Peyer's patch (tissue), 4 donors: ENCODE results near the gene PARVB.

Experiments
- POLR2A ChIP-seq, 2 donors: fragments of 450-650 bp; IDR thresholded peaks; one replicate each; pipeline ENCODE4 v1.5.1; 2017; ENCODE audit warnings: antibody characterized with exemption in 2 of 2, mild to moderate bottlenecking in 2 of 2, moderate library complexity in 2 of 2
- TF ChIP-seq, protein P1 (sequence below), 6 experiments: fragments of 450-650 bp in 4 of 6; fragments of 200-600 bp in 2 of 6; sonication (generic) in 1 of 6; IDR thresholded peaks; one replicate each; pipeline ENCODE4 v1.5.1; 2017 to 2019; ENCODE audit warnings: antibody characterized with exemption in 6 of 6, mild to moderate bottlenecking in 3 of 6, moderate library complexity in 1 of 6

- TF ChIP-seq, protein P1, sequence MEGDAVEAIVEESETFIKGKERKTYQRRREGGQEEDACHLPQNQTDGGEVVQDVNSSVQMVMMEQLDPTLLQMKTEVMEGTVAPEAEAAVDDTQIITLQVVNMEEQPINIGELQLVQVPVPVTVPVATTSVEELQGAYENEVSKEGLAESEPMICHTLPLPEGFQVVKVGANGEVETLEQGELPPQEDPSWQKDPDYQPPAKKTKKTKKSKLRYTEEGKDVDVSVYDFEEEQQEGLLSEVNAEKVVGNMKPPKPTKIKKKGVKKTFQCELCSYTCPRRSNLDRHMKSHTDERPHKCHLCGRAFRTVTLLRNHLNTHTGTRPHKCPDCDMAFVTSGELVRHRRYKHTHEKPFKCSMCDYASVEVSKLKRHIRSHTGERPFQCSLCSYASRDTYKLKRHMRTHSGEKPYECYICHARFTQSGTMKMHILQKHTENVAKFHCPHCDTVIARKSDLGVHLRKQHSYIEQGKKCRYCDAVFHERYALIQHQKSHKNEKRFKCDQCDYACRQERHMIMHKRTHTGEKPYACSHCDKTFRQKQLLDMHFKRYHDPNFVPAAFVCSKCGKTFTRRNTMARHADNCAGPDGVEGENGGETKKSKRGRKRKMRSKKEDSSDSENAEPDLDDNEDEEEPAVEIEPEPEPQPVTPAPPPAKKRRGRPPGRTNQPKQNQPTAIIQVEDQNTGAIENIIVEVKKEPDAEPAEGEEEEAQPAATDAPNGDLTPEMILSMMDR (IDR thresholded peaks at IDR 0.05), result no peak
- no peak for TF ChIP-seq POLR2A (IDR thresholded peaks at IDR 0.05)
These were observed 105.5 kb downstream of the PARVB start for GRCh38 chr22:44129619-44129976.
